Ectodermal cell (in vitro differentiated cells): ENCODE measurements around the gene ASTN2.

Experiments
- H3K27ac ChIP-seq: 2 replicates; pipeline ENCODE4 v1.7.0; 2013; ENCODE audit warnings: mild to moderate bottlenecking, low read depth, low read length; ENCODE audit not compliant: insufficient read depth, poor library complexity, severe bottlenecking
- H3K27me3 ChIP-seq: 2 replicates; pipeline ENCODE4 v1.7.0; 2013; ENCODE audit warnings: mild to moderate bottlenecking, low read length; ENCODE audit not compliant: insufficient read depth, control insufficient read depth, poor library complexity, severe bottlenecking
- H3K36me3 ChIP-seq: one replicate; pipeline ENCODE4 v1.7.0; 2013; ENCODE audit warnings: low read length; ENCODE audit not compliant: control insufficient read depth, insufficient read depth
- H3K4me1 ChIP-seq: one replicate; pipeline ENCODE4 v1.7.0; 2013; ENCODE audit warnings: low read length; ENCODE audit not compliant: control insufficient read depth, insufficient read depth
- H3K4me3 ChIP-seq: 2 replicates; pipeline ENCODE4 v1.7.0; 2013; ENCODE audit warnings: low read depth, low read length, control low read depth; ENCODE audit not compliant: insufficient read depth
- H3K9me3 ChIP-seq: 2 replicates; pipeline ENCODE4 v1.7.0; 2013; ENCODE audit warnings: mild to moderate bottlenecking, low read length, moderate library complexity; ENCODE audit not compliant: control insufficient read depth
- WGBS, 2 experiments: methylation state at CpG; one replicate each; pipeline ENCODE4 v1.1.7; 2013; ENCODE audit warnings: missing lambda C conversion rate in 2 of 2; 5-methylcytosine and 5-hydroxymethylcytosine counted together

Gene ASTN2

DNA sequence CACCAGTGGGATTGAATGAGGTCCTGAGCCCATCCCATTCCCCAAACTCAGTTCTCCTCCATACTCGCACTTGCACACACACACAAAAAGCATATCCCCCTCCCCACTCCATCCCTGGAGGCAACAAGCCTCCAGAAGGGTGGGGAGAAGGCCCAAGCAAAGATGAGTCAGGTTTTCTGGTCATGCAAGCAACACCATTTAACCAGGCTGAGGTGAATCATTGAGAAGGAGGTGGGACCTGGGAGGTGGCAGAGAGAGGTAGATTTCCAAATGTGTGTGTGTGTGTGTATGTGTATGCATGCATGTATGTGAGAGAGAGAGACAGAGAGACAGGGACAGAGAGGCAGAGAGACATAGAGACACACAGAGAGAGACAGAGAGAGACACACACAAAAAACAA is 913.0 kb downstream of the ASTN2 start:
- H3K4me1 ChIP-seq, result peaks cover 11% of the 10 kb centered on the region
- no peaks in the 10 kb centered on the region for H3K36me3 ChIP-seq
- WGBS, 2 experiments, result 82% methylated on average over 1 of the region's 1 CpG
- H3K9me3 ChIP-seq, result no peaks in the 10 kb centered on the region
- H3K27ac ChIP-seq, result no peak overlapping the region
- no peak overlapping the region for H3K4me3 ChIP-seq
- H3K27me3 ChIP-seq, result peaks cover 6% of the 10 kb centered on the region

DNA sequence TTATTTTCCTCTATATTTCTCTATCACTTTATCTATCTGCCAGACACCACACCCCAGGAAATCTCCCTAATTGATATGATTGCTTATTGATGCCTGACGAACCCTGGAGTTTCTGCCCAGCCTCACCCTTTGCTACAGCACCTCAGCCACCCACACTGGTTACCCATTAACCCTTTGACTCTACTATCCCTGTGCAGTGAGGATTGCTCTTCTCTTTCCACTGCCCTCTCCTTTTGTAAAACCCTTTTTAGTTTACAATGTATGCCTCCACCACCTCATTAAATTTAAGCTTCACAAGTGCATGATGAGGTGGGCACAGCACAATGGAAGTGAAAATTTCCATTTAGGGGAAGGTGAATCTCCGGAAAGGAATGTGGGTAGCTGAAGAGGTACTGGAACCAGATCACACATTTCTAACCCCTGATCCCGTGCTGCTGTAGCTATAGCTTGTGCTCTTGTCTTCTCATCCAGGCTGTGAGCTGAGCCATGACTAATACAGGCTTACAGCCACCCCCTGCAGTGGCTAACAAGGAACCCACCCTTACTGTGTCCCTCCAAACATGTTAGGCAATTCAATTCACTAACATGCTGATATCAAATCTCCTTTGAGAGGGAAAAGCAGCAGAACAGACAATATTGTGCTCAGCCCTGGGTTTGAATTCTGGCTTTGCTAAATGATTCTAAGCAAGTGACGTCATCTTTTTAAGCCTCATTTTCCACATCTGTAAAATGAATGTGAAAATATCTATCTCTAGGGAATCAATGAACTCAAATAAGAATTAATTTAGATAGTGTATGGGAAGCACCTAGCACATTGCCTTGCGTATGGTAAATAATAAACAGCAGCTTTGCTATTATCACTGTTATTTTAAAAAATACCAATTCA is 914.6 kb downstream of the ASTN2 start:
- no peak overlapping the region for H3K27ac ChIP-seq
- 48 to 63% methylated on average over 3 to 4 of the region's 5 CpGs for WGBS, 2 experiments
- H3K9me3 ChIP-seq, result no peaks in the 10 kb centered on the region
- H3K4me3 ChIP-seq, result no peak overlapping the region
- H3K36me3 ChIP-seq, result no peaks in the 10 kb centered on the region
- H3K27me3 ChIP-seq, result peaks cover 6% of the 10 kb centered on the region
- H3K4me1 ChIP-seq, result peaks cover 11% of the 10 kb centered on the region

DNA sequence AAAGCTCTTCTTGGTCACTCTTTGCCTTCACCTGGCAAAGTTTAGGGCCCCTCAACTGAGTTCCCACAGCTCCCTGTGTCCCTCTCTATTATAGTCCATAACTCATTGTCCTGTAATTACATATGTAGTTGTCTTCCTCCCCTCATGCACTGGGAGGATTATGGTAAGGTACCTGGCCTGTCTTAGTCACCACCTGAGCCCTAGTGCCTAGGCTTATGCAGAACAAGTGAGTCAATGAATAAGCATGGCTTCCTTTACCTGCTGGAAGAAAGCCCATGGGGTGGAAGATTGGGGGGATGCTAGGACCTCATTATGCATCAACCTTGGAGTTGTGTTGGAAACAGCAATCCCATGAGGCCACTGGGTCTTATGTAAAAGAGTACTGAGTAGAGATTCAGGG is 915.4 kb downstream of the ASTN2 start:
- no peaks in the 10 kb centered on the region for H3K9me3 ChIP-seq
- H3K27ac ChIP-seq, result no peak overlapping the region
- no peak overlapping the region for H3K4me3 ChIP-seq
- H3K36me3 ChIP-seq, result no peaks in the 10 kb centered on the region
- H3K27me3 ChIP-seq, result peaks cover 6% of the 10 kb centered on the region
- H3K4me1 ChIP-seq, result peaks cover 11% of the 10 kb centered on the region

DNA sequence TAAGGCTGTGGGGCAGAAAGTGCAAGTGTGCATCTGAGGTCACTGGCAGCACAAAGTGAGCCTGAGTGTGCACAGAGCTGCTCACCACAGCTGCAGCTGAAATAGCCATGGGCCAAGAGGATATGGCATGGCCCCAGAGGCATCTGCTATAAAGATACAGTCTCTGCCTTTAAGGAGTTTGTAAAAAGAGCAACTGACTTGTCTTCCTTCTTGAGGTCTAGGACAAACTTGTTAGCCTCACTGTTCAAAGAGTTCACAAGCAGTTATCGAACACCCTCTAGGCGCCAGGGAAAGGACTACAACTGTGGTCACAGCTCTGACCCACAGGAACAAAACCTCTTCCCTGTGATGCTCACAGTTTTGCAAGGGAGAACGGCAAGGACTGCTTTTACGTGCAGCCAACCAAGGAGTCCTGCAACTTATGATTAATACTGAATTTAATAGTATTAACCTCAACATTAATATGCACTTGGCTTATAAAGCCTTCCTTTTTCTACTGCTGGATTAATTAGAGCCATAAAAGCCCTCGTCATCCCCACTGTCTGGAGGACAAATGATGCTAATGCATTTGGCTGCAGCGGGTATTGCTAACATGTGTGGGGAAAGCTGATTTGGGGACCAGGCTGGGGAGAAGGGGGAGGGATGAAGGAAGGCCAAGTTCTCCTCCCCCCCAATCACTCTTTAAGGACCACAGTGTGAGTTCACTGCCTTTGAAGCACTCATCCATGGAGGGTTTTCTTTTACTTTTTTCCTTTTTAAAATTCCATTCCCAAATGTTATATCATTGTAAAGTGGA is 917.6 kb downstream of the ASTN2 start:
- Histone ChIP-seq H3K27ac (no peak overlapping the region), H3K36me3 (no peaks in the 10 kb centered on the region), H3K4me1 (peaks cover 11% of the 10 kb centered on the region), H3K4me3 (no peak overlapping the region), H3K27me3 (peaks cover 6% of the 10 kb centered on the region), H3K9me3 (no peaks in the 10 kb centered on the region)
- 91% methylated on average over 4 to 6 of the region's 6 CpGs for WGBS, 2 experiments

DNA sequence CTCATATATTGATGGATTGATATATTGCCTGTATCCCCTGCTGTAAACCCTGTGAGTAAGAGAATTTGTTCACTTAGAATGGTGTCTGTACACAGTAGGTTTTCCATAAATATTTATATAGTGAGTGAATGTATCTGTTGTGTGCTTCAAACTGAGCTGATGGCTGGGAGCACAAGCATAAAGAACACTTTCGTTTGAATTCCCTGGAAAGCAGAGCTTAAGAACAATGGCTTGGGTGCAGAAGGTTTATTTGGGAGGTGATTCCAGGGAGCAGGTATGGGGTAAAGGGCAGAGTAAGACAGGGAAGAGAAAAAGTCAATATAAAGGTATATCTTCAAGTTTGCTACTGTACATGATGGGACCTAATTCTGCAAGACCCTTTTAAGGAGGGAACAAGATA is 918.7 kb downstream of the ASTN2 start:
- H3K36me3 ChIP-seq, result no peaks in the 10 kb centered on the region
- H3K27me3 ChIP-seq, result peaks cover 6% of the 10 kb centered on the region
- H3K9me3 ChIP-seq, result no peaks in the 10 kb centered on the region
- no peak overlapping the region for H3K4me3 ChIP-seq
- no peak overlapping the region for H3K27ac ChIP-seq
- WGBS, 2 experiments, result 78 to 88% methylated on average over 1 of the region's 1 CpG
- peaks cover 11% of the 10 kb centered on the region for H3K4me1 ChIP-seq

DNA sequence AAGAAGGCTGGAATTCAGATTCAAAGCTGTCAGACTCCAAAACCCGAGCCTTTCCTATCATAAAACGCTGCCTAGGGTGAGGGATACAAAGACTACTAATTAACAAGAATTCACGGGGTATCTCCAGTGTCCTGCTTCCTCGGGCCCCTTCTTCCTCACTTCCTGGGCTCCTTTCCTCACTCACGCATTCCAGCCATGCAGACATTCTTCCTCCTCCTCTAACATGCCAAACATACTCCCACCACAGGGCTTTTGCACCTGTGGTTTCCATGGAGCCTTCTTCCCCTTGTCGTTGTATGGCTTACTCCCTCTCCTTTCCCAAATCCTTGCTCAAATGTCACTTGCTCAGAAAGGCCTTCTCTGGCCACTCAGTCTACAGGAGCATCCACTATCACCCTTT is 919.1 kb downstream of the ASTN2 start:
- WGBS, 2 experiments, result 77% methylated on average over 6 of the region's 6 CpGs
- Histone ChIP-seq H3K27me3 (peaks cover 6% of the 10 kb centered on the region), H3K27ac (no peak overlapping the region), H3K4me1 (peaks cover 11% of the 10 kb centered on the region), H3K4me3 (no peak overlapping the region), H3K9me3 (no peaks in the 10 kb centered on the region), H3K36me3 (no peaks in the 10 kb centered on the region)

DNA sequence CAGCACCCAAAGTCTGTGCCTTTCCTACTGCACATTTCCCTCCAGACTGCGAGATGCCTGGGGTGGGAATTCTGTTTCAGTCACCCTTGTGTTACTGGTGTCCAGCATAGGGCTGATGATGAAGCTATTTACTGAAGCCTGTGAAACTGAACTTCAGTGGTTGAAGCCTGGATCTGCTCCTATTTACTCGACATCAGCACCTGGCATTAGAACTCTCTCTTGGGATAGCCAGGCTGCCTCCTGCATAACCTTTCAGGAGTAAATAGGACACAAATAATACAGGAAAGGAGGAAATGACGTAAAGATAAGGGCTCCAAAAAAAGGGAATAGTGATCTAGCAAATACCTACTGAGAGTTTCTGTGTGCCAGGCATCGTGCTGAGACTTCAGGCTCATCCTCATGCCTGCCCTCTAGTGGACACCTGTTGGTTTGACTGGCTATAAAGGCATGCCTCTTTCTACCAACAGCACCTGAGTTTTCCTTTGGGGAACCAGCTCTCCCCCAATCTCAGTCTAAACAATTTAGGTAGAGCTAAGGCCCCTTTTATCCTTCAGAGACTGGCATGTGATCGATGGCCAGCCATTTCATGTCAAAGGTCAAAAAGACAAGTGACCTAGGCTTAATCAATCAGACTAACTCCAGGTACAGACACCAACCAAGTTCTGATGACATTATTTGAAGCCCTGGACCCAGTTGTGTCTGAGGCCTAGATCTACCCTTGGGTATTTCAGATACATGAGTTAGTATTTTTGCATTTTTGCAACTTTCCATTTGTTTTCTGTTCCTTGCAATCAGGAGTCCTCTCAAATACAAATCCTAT is 919.8 kb downstream of the ASTN2 start:
- 74 to 77% methylated on average over 5 of the region's 5 CpGs for WGBS, 2 experiments
- Histone ChIP-seq H3K9me3 (no peaks in the 10 kb centered on the region), H3K4me3 (no peak overlapping the region), H3K27ac (no peak overlapping the region), H3K4me1 (peaks cover 4% of the 10 kb centered on the region), H3K36me3 (no peaks in the 10 kb centered on the region), H3K27me3 (peaks cover 6% of the 10 kb centered on the region)

DNA sequence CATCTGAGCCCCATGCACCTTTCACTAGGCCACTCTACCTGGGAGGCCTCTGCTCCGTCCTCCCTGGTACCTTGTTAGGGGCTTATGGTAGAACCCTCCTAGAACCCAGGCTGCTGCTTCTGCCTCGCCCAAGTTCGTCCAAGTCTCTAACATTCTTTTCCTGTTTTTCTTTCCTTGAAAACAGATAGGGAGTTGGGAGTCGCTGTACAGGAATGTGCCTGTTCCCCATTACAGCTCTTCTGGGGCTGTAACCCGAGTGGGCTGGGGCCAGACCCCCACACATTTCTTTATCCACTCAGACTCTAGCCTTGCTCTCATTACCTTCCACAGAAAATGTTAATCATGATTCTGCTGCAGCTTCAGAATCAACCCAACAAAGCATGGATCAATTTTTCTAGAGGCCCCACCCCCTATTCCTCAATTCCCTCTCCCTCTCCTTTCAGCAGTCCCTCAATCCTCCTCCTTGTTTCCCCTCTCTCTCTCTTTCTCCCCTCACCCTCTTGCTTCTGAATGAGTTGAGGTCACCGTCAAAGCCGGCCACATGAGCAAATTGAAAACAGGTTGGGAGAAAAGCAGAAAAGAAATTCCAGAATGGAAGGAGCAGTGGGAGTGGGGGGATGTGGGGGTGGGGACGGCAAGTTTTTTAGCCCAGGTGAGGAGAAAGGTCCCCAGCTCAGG is 921.5 kb downstream of the ASTN2 start:
- Histone ChIP-seq H3K27ac (no peak overlapping the region), H3K36me3 (no peaks in the 10 kb centered on the region), H3K9me3 (no peaks in the 10 kb centered on the region), H3K4me3 (no peak overlapping the region), H3K4me1 (no peaks in the 10 kb centered on the region), H3K27me3 (no peaks in the 10 kb centered on the region)
- 79 to 84% methylated on average over 8 of the region's 8 CpGs for WGBS, 2 experiments

DNA sequence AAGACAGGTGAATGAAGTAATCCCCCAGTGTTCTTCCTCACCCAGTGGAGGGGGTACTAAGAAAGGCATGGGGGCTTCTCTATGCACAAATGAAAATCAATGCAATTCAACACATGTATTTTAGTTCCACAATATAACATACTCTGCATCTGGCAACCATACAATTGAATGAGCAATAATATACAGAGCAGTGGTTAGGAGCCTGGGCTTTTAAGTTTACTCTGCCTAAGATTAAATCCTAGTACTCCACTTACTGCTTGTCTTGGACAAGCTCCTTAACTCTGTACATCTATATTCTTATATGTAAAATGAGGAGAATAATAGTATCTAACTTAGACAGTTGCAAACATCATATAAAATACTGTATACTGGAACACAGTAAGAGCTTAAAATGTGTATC is 923.2 kb downstream of the ASTN2 start:
- H3K9me3 ChIP-seq, result no peaks in the 10 kb centered on the region
- no peak overlapping the region for H3K27ac ChIP-seq
- H3K27me3 ChIP-seq, result no peaks in the 10 kb centered on the region
- no peaks in the 10 kb centered on the region for H3K36me3 ChIP-seq
- H3K4me1 ChIP-seq, result no peaks in the 10 kb centered on the region
- no peak overlapping the region for H3K4me3 ChIP-seq
